Measurements from ENCODE around the gene NSUN3.

The NSUN3 gene

DNA sequence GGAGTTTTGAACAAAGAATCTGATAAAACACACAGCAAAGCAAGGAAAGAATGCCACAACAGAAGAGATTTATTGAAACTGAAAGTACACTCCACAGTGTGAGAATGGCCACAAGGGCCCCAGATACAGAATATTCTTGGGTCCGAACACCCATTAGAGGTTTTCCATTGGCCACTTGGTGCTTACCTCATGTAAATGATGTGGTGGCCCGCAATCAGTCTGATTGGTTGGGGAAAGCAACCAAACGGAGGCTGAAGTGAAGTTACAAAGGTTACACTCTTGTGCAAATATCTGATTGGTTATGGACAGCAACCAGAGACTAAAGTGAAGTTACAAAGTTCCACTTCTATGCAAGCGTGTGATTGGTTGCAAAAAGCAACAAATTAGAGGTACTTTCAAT is 20.4 kb downstream of the NSUN3 start:
- no peaks in the 10 kb centered on the region for H3K4me1 ChIP-seq
- no peak for TF ChIP-seq CTCF (IDR thresholded peaks at IDR 0.05)
- no peaks in the 10 kb centered on the region for H3K79me2 ChIP-seq
- H3K9me3 ChIP-seq (ENCODE audit: control insufficient read depth, low read length) = no peaks in the 10 kb centered on the region
- no peak overlapping the region for H3K4me3 ChIP-seq (ENCODE audit: low read depth, low read length)
- no peaks in the 10 kb centered on the region for H3K36me3 ChIP-seq (ENCODE audit: control insufficient read depth, insufficient read depth, low read length)
- H3K4me2 ChIP-seq (ENCODE audit: low read length) = no peak overlapping the region
- H3K9ac ChIP-seq = no peak overlapping the region
- no peak overlapping the region for H2AFZ ChIP-seq
- no peak overlapping the region for H3K27ac ChIP-seq
- H3K27me3 ChIP-seq (ENCODE audit: control insufficient read depth, insufficient read depth, low read length) = no peaks in the 10 kb centered on the region

GRCh38 chr3:94089126-94089525 is 26.3 kb downstream of the NSUN3 start:
- Histone ChIP-seq H3K36me3 (ENCODE audit: control insufficient read depth, insufficient read depth, low read length) (no peaks in the 10 kb centered on the region), H2AFZ (no peak overlapping the region), H3K79me2 (no peaks in the 10 kb centered on the region), H3K9me3 (ENCODE audit: control insufficient read depth, low read length) (no peaks in the 10 kb centered on the region), H3K27ac (no peak overlapping the region), H3K9ac (no peak overlapping the region), H3K4me2 (ENCODE audit: low read length) (no peak overlapping the region), H3K4me3 (ENCODE audit: low read depth, low read length) (no peak overlapping the region), H3K4me1 (no peaks in the 10 kb centered on the region), H3K27me3 (ENCODE audit: control insufficient read depth, insufficient read depth, low read length) (no peaks in the 10 kb centered on the region)
- no peak for TF ChIP-seq CTCF (IDR thresholded peaks at IDR 0.05)

- Histone ChIP-seq H3K4me3 (ENCODE audit: low read depth, low read length) (no peak overlapping the region), H3K4me1 (no peaks in the 10 kb centered on the region), H3K79me2 (no peaks in the 10 kb centered on the region), H3K9me3 (ENCODE audit: control insufficient read depth, low read length) (no peaks in the 10 kb centered on the region), H3K9ac (no peak overlapping the region), H3K4me2 (ENCODE audit: low read length) (no peak overlapping the region), H3K27ac (no peak overlapping the region), H2AFZ (no peak overlapping the region), H3K27me3 (ENCODE audit: control insufficient read depth, insufficient read depth, low read length) (no peaks in the 10 kb centered on the region), H3K36me3 (ENCODE audit: control insufficient read depth, insufficient read depth, low read length) (no peaks in the 10 kb centered on the region)
- TF ChIP-seq CTCF (IDR thresholded peaks at IDR 0.05) = no peak
Measured at GRCh38 chr3:94092086-94092485, 29.2 kb downstream of the NSUN3 start.

DNA sequence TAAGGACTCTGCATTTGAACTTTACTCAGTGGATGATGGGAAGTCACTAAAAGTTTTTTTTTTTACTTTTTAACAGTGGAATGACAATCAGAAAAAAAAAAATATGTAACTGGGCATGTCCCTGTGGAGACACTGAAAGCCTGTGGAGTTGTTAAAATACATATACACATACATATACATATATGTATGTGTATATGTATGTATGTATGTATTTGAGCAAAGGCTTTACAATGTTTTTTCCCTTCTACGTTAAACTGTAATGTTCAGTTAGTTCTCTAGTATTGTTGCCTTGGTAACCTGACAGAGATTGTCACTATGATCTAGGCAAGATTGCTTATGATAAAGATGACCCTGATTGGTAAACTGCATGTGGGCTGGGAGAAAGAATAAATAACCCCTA is 30.3 kb downstream of the NSUN3 start:
- TF ChIP-seq CTCF (IDR thresholded peaks at IDR 0.05) = no peak
- no peaks in the 10 kb centered on the region for H3K4me1 ChIP-seq
- H3K27ac ChIP-seq = no peak overlapping the region
- H3K79me2 ChIP-seq = no peaks in the 10 kb centered on the region
- H3K27me3 ChIP-seq (ENCODE audit: control insufficient read depth, insufficient read depth, low read length) = no peaks in the 10 kb centered on the region
- no peaks in the 10 kb centered on the region for H3K9me3 ChIP-seq (ENCODE audit: control insufficient read depth, low read length)
- H3K4me2 ChIP-seq (ENCODE audit: low read length) = no peak overlapping the region
- H3K9ac ChIP-seq = no peak overlapping the region
- H3K4me3 ChIP-seq (ENCODE audit: low read depth, low read length) = no peak overlapping the region
- no peak overlapping the region for H2AFZ ChIP-seq
- H3K36me3 ChIP-seq (ENCODE audit: control insufficient read depth, insufficient read depth, low read length) = no peaks in the 10 kb centered on the region

DNA sequence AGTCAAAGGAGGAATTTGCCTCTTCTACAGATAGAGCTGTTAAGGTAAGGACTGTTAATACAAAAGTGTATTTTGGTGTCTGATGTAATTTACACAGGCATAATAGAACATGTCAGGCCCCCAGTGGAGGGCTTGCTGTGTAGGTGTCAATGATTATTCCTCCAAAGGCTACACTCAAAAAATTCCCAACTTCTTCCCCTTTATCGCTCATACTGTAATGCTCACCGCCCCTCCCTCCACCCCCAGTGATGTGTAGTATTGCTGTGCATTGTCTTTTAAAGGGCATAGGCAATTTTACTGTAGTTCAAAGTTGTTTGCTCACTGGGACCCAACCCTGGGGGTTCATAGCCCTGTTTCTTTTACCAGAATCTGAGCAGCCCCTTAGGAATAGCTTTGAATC is 32.2 kb downstream of the NSUN3 start:
- H3K36me3 ChIP-seq (ENCODE audit: control insufficient read depth, insufficient read depth, low read length) = no peaks in the 10 kb centered on the region
- no peaks in the 10 kb centered on the region for H3K79me2 ChIP-seq
- no peaks in the 10 kb centered on the region for H3K4me1 ChIP-seq
- no peak for TF ChIP-seq CTCF (IDR thresholded peaks at IDR 0.05)
- H3K9ac ChIP-seq = no peak overlapping the region
- no peak overlapping the region for H3K4me3 ChIP-seq (ENCODE audit: low read depth, low read length)
- H3K27ac ChIP-seq = no peak overlapping the region
- no peaks in the 10 kb centered on the region for H3K27me3 ChIP-seq (ENCODE audit: control insufficient read depth, insufficient read depth, low read length)
- H3K4me2 ChIP-seq (ENCODE audit: low read length) = no peak overlapping the region
- H2AFZ ChIP-seq = no peak overlapping the region
- H3K9me3 ChIP-seq (ENCODE audit: control insufficient read depth, low read length) = no peaks in the 10 kb centered on the region

Measured in parathyroid adenoma (tissue), 2 donors.